GM21423 (cell line): ENCODE measurements around the gene FRAS1.
"Not testable (repeated sequence)": the region's sequence is repeated elsewhere in the genome, so short reads cannot be mapped to it uniquely, and the experiment has no call there.

ENCODE experiments used
- ATAC-seq: cut with Tn5 transposase; IDR thresholded peaks from one replicate; pipeline ENCODE4 v1.9.1; 2021; ENCODE audit warnings: mild to moderate bottlenecking, moderate library complexity; ENCODE audit not compliant: unreplicated experiment

FRAS1 gene

GRCh38 chr4:78210694-78211410 is 153.7 kb downstream of the FRAS1 start:
- ATAC-seq = no peak

- no peak for ATAC-seq
Measured at GRCh38 chr4:78213218-78213617, 156.1 kb downstream of the FRAS1 start.

GRCh38 chr4:78214078-78214477 is 157.0 kb downstream of the FRAS1 start:
- no peak for ATAC-seq

GRCh38 chr4:78217557-78217956 is 160.4 kb downstream of the FRAS1 start:
- no peak for ATAC-seq

- no peak for ATAC-seq
Measured at GRCh38 chr4:78218260-78218659, 161.1 kb downstream of the FRAS1 start.

- no peak for ATAC-seq
Measured at GRCh38 chr4:78219825-78220224, 162.7 kb downstream of the FRAS1 start.

- ATAC-seq = no peak
Measured at GRCh38 chr4:78220283-78220682, 163.2 kb downstream of the FRAS1 start.

- no peak for ATAC-seq
Measured at GRCh38 chr4:78222575-78223186, 165.6 kb downstream of the FRAS1 start.

GRCh38 chr4:78225236-78225635 is 168.1 kb downstream of the FRAS1 start:
- no peak for ATAC-seq

- no peak for ATAC-seq
Measured at GRCh38 chr4:78226279-78226678, 169.2 kb downstream of the FRAS1 start.

GRCh38 chr4:78227411-78228057 is 170.4 kb downstream of the FRAS1 start:
- ATAC-seq = no peak

GRCh38 chr4:78235800-78236199 is 178.7 kb downstream of the FRAS1 start:
- no peak for ATAC-seq

GRCh38 chr4:78237360-78237759 is 180.2 kb downstream of the FRAS1 start:
- no peak for ATAC-seq

GRCh38 chr4:78242071-78242470 is 184.9 kb downstream of the FRAS1 start:
- ATAC-seq = no peak

GRCh38 chr4:78244705-78245485 is 187.8 kb downstream of the FRAS1 start:
- ATAC-seq = no peak

GRCh38 chr4:78247536-78248285 is 190.6 kb downstream of the FRAS1 start:
- no peak for ATAC-seq

GRCh38 chr4:78250500-78250899 is 193.4 kb downstream of the FRAS1 start:
- no peak for ATAC-seq

GRCh38 chr4:78252773-78253172 is 195.7 kb downstream of the FRAS1 start:
- not testable (repeated sequence) for ATAC-seq

- ATAC-seq = no peak
Measured at GRCh38 chr4:78254893-78255292, 197.8 kb downstream of the FRAS1 start.

GRCh38 chr4:78265006-78265405 is 207.9 kb downstream of the FRAS1 start:
- no peak for ATAC-seq

GRCh38 chr4:78267790-78268189 is 210.7 kb downstream of the FRAS1 start:
- no peak for ATAC-seq
